ENCODE data around the gene CPTP. TPM values are rescaled to one million over a fixed set of nuclear protein-coding genes. Genes with fewer than 3 reads are reported as not detected.

The CPTP gene
- total and polyA plus RNA-seq, 2 of the 13 experiments (the other 11 are each of a cell fraction or from before 2014, with no cell fraction given), result 5.5 to 9.3 TPM

- TF ChIP-seq ZNF460 (CRISPR knock-in tag; IDR thresholded peaks at IDR 0.05; ENCODE audit: borderline replicate concordance) (no peak), ZNF776 (CRISPR knock-in tag; IDR thresholded peaks at IDR 0.05) (peak; percentile 29; the same call in 1 of the 2 replicates), SETDB1 (CRISPR knock-in tag; IDR thresholded peaks at IDR 0.05; ENCODE audit: borderline replicate concordance) (no peak), ZNF143 (CRISPR knock-in tag; IDR thresholded peaks at IDR 0.05) (peak; percentile 54; the same call in 1 of the 2 replicates), SIX1 (CRISPR knock-in tag; IDR thresholded peaks at IDR 0.05; ENCODE audit: borderline replicate concordance) (no peak), POGZ (CRISPR knock-in tag; IDR thresholded peaks at IDR 0.05) (0 out of 2 replicates have a peak, but pooled peaks have one; percentile 22), ZKSCAN8 (CRISPR knock-in tag; IDR thresholded peaks at IDR 0.05; ENCODE audit: borderline replicate concordance) (0 out of 2 replicates have a peak, but pooled peaks have one; percentile 23), ZNF234 (CRISPR knock-in tag; conservative IDR thresholded peaks at IDR 0.05) (0 out of 2 replicates have a peak, but pooled peaks have one; percentile 17), KAT7 (CRISPR knock-in tag; IDR thresholded peaks at IDR 0.05; ENCODE audit: borderline replicate concordance) (peak; percentile 13; the same call in 1 of the 2 replicates), ZNF800 (CRISPR knock-in tag; IDR thresholded peaks at IDR 0.05) (peak; percentile 87), ZNF772 (CRISPR knock-in tag; IDR thresholded peaks at IDR 0.05) (peak; percentile 89), PCBP2 (optimal IDR thresholded peaks at IDR 0.05; ENCODE audit: low read depth, low read length, poor library complexity, severe bottlenecking) (no peak), FOXA1 (IDR thresholded peaks at IDR 0.05) (no peak), FOXA1 (CRISPR knock-in tag; IDR thresholded peaks at IDR 0.05) (0 out of 2 replicates have a peak, but pooled peaks have one; percentile 30)
- TF ChIP-seq, protein P1, sequence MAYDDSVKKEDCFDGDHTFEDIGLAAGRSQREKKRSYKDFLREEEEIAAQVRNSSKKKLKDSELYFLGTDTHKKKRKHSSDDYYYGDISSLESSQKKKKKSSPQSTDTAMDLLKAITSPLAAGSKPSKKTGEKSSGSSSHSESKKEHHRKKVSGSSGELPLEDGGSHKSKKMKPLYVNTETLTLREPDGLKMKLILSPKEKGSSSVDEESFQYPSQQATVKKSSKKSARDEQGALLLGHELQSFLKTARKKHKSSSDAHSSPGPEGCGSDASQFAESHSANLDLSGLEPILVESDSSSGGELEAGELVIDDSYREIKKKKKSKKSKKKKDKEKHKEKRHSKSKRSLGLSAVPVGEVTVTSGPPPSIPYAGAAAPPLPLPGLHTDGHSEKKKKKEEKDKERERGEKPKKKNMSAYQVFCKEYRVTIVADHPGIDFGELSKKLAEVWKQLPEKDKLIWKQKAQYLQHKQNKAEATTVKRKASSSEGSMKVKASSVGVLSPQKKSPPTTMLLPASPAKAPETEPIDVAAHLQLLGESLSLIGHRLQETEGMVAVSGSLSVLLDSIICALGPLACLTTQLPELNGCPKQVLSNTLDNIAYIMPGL (CRISPR knock-in tag; IDR thresholded peaks at IDR 0.05; ENCODE audit: borderline replicate concordance in 1 of 2, low read depth in 1 of 2), result peak; percentile 53 to 56; a peak in 2 of 4 replicates
- TF ChIP-seq, protein P2, sequence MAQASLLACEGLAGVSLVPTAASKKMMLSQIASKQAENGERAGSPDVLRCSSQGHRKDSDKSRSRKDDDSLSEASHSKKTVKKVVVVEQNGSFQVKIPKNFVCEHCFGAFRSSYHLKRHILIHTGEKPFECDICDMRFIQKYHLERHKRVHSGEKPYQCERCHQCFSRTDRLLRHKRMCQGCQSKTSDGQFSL (CRISPR knock-in tag; IDR thresholded peaks at IDR 0.05), result peak; percentile 86; the same call in 1 of the 2 replicates
- TF ChIP-seq, protein P3, sequence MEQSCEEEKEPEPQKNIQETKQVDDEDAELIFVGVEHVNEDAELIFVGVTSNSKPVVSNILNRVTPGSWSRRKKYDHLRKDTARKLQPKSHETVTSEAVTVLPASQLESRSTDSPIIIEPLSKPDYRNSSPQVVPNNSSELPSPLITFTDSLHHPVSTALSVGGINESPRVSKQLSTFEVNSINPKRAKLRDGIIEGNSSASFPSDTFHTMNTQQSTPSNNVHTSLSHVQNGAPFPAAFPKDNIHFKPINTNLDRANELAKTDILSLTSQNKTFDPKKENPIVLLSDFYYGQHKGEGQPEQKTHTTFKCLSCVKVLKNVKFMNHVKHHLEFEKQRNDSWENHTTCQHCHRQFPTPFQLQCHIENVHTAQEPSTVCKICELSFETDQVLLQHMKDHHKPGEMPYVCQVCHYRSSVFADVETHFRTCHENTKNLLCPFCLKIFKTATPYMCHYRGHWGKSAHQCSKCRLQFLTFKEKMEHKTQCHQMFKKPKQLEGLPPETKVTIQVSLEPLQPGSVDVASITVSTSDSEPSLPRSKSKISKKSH (CRISPR knock-in tag; IDR thresholded peaks at IDR 0.05; ENCODE audit: borderline replicate concordance), result peak; percentile 20; the same call in 1 of the 2 replicates
- TF ChIP-seq, protein P4, sequence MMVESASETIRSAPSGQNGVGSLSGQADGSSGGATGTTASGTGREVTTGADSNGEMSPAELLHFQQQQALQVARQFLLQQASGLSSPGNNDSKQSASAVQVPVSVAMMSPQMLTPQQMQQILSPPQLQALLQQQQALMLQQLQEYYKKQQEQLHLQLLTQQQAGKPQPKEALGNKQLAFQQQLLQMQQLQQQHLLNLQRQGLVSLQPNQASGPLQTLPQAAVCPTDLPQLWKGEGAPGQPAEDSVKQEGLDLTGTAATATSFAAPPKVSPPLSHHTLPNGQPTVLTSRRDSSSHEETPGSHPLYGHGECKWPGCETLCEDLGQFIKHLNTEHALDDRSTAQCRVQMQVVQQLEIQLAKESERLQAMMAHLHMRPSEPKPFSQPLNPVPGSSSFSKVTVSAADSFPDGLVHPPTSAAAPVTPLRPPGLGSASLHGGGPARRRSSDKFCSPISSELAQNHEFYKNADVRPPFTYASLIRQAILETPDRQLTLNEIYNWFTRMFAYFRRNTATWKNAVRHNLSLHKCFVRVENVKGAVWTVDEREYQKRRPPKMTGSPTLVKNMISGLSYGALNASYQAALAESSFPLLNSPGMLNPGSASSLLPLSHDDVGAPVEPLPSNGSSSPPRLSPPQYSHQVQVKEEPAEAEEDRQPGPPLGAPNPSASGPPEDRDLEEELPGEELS (CRISPR knock-in tag; IDR thresholded peaks at IDR 0.05), result 0 out of 2 replicates have a peak, but pooled peaks have one; percentile 30
Observed at GRCh38 chr1:1307923-1308755, 16.5 kb upstream of the CPTP start, which contains the start of the genes ACAP3 and PUSL1 (continued).
